CD14-positive monocyte (primary cell): Measurements from ENCODE around the gene SINHCAF. TPM values are rescaled to one million over a fixed set of nuclear protein-coding genes. Genes with fewer than 3 reads are reported as not detected.
A peak's percentile ranks its signal among the peaks of the same experiment; 100 is the strongest.

ENCODE experiments used
- DNase-seq, 3 donors: peaks; one replicate each; pipeline ENCODE4 v3.0.0-alpha.2; 2011 to 2022
- H2AFZ ChIP-seq: 2 replicates; pipeline ENCODE4 v1.6.0; 2012; ENCODE audit warnings: mild to moderate bottlenecking, low read depth, low read length, inconsistent platforms; ENCODE audit not compliant: insufficient read depth, poor library complexity, severe bottlenecking
- H3K27ac ChIP-seq, 2 donors: 1 replicate in 1 of 2; 2 replicates in 1 of 2; pipeline ENCODE4 v1.5.1; 2012 to 2013; ENCODE audit warnings: low read length in 2 of 2, control low read depth in 1 of 2, inconsistent platforms in 1 of 2, low read depth in 1 of 2, mild to moderate bottlenecking in 1 of 2
- H3K27me3 ChIP-seq, 2 donors: one replicate each; pipeline versions ENCODE4 v1.6.0 to v1.6.1; 2011 to 2013; ENCODE audit warnings: low read length in 2 of 2; ENCODE audit not compliant: control insufficient read depth in 2 of 2, insufficient read depth in 2 of 2
- H3K36me3 ChIP-seq, 2 donors: replicated peaks in 1 of 2; 1 replicate in 1 of 2; 2 replicates in 1 of 2; pipeline versions ENCODE4 v1.5.1 to v1.6.1; 2012 to 2013; ENCODE audit warnings: low read length in 2 of 2, control low read depth in 1 of 2, inconsistent platforms in 1 of 2, mild to moderate bottlenecking in 1 of 2; ENCODE audit not compliant: insufficient read depth in 2 of 2, control insufficient read depth in 1 of 2
- H3K4me1 ChIP-seq, 2 donors: 1 replicate in 1 of 2; 2 replicates in 1 of 2; pipeline versions ENCODE4 v1.5.1 to v1.6.1; 2012 to 2013; ENCODE audit warnings: low read length in 2 of 2, control low read depth in 1 of 2, inconsistent platforms in 1 of 2, mild to moderate bottlenecking in 1 of 2, moderate library complexity in 1 of 2; ENCODE audit not compliant: insufficient read depth in 2 of 2, control insufficient read depth in 1 of 2
- H3K4me2 ChIP-seq: replicated peaks from 2 replicates; pipeline ENCODE3; 2012; ENCODE audit warnings: low read length, moderate library complexity, mild to moderate bottlenecking; ENCODE audit not compliant: poor library complexity, severe bottlenecking; ENCODE audit errors: extremely low read depth
- H3K4me3 ChIP-seq, 3 experiments: fragments of 200-600 bp in 1 of 3; sonication (generic) in 1 of 3; replicated peaks in 1 of 3; 1 replicate in 2 of 3; 2 replicates in 1 of 3; pipeline ENCODE4 v1.5.1; 2011 to 2013; ENCODE audit warnings: low read length in 3 of 3, mild to moderate bottlenecking in 3 of 3, control low read depth in 2 of 3, low read depth in 2 of 3, inconsistent platforms in 1 of 3, moderate library complexity in 1 of 3
- H3K79me2 ChIP-seq: 2 replicates; pipeline ENCODE4 v1.6.0; 2012; ENCODE audit warnings: mild to moderate bottlenecking, control low read depth, inconsistent platforms, low read length, moderate library complexity; ENCODE audit not compliant: insufficient read depth
- H3K9ac ChIP-seq: 2 replicates; pipeline ENCODE4 v1.6.0; 2017; ENCODE audit warnings: low read length, mild to moderate bottlenecking; ENCODE audit not compliant: insufficient read depth, poor library complexity, severe bottlenecking
- H3K9me3 ChIP-seq, 2 donors: replicated peaks in 1 of 2; 1 replicate in 1 of 2; 2 replicates in 1 of 2; pipeline versions ENCODE4 v1.5.1 to v1.6.1; 2012 to 2013; ENCODE audit warnings: low read length in 2 of 2, control low read depth in 1 of 2; ENCODE audit not compliant: control insufficient read depth in 1 of 2, insufficient read depth in 1 of 2
- H4K20me1 ChIP-seq: 2 replicates; pipeline ENCODE4 v1.6.0; 2012; ENCODE audit warnings: mild to moderate bottlenecking, low read length, control low read depth, moderate library complexity; ENCODE audit not compliant: insufficient read depth
- H3K27ac Mint-ChIP-seq, 7 donors: one replicate each; pipeline ENCODE4 v1.8.0; 2020; ENCODE audit warnings: mild to moderate bottlenecking in 7 of 7, mixed read lengths in 7 of 7, moderate library complexity in 6 of 7, inconsistent platforms in 2 of 7
- H3K27me3 Mint-ChIP-seq, 3 donors: one replicate each; pipeline ENCODE4 v1.8.0; 2021 to 2022; ENCODE audit warnings: low read depth in 3 of 3, mild to moderate bottlenecking in 3 of 3, mixed read lengths in 3 of 3, moderate library complexity in 3 of 3, inconsistent platforms in 1 of 3
- H3K36me3 Mint-ChIP-seq, 2 donors: one replicate each; pipeline ENCODE4 v1.8.0; 2020; ENCODE audit warnings: mixed read lengths in 2 of 2, inconsistent platforms in 1 of 2, mild to moderate bottlenecking in 1 of 2
- H3K4me1 Mint-ChIP-seq: one replicate; pipeline ENCODE4 v1.8.0; 2020; ENCODE audit warnings: mild to moderate bottlenecking, mixed read lengths
- H3K4me3 Mint-ChIP-seq, 2 donors: one replicate each; pipeline ENCODE4 v1.8.0; 2020; ENCODE audit warnings: mild to moderate bottlenecking in 2 of 2, mixed read lengths in 2 of 2, moderate library complexity in 1 of 2
- H3K9me3 Mint-ChIP-seq, 7 donors: one replicate each; pipeline ENCODE4 v1.8.0; 2020 to 2022; ENCODE audit warnings: mixed read lengths in 7 of 7, mild to moderate bottlenecking in 6 of 7, moderate library complexity in 6 of 7, inconsistent platforms in 2 of 7
- WGBS: methylation state at CpG from one replicate; pipeline ENCODE4 v1.1.5; 2013; ENCODE audit warnings: missing lambda C conversion rate; ENCODE audit not compliant: insufficient coverage; 5-methylcytosine and 5-hydroxymethylcytosine counted together
- intact Hi-C, 2 donors: fragments of 100-400 bp; cut with micrococcal nuclease; formaldehyde crosslinking; loops; one replicate each; pipeline versions ENCODE4 v1.15.0 to v1.15.1; 2023
- polyA plus RNA-seq, 3 donors: library from polyadenylated mRNA; depleted of rRNA in 1 of 3; unstranded in 2 of 3; stranded (reverse) in 1 of 3; fragments of 300-500 nt in 2 of 3; fragments of >200 nt in 1 of 3; fragmentation: Illumina TruSeq in 2 of 3; gene quantifications; 1 replicate in 2 of 3; 2 replicates in 1 of 3; pipeline ENCODE4 v1.2.3, GENCODE V29; 2012 to 2021
- TF ChIP-seq, protein P1 (sequence below): fragments of 200-600 bp; IDR thresholded peaks from one replicate; pipeline ENCODE4 v1.8.0; 2022; ENCODE audit warnings: antibody characterized with exemption, mild to moderate bottlenecking

SINHCAF gene
- polyA plus RNA-seq, 3 donors, result 14.2 to 20.2 (median 20.1) TPM

DNA sequence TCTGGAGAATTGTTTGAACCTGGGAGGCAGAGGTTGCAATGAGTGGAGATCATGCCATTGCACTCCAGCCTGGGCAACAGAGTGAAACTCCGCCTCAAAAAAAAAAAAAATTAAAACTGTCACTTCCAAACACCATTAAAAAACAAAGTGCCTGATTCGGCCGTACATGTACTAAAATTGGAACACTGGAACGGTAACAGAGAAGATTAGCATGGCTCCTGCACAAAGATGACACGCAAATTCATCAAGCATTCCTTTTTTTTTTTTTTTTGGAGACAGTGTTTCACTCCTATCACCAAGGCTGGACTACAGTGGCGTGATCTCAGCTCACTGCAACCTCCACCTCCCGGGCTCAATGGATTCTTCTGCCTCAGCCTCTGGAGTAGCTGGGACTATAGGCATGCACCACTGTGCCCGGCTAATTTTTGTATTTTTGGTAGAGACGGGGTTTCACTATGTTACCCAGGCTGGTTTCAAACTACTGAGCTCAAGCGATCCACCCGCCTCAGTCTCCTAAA lies 40.2 kb upstream of the SINHCAF start:
- H3K4me1 ChIP-seq, result peaks cover 31 to 35% of the 10 kb centered on the region in 2 donors
- intact Hi-C loops, result no loop called here
- TF ChIP-seq, protein P1, sequence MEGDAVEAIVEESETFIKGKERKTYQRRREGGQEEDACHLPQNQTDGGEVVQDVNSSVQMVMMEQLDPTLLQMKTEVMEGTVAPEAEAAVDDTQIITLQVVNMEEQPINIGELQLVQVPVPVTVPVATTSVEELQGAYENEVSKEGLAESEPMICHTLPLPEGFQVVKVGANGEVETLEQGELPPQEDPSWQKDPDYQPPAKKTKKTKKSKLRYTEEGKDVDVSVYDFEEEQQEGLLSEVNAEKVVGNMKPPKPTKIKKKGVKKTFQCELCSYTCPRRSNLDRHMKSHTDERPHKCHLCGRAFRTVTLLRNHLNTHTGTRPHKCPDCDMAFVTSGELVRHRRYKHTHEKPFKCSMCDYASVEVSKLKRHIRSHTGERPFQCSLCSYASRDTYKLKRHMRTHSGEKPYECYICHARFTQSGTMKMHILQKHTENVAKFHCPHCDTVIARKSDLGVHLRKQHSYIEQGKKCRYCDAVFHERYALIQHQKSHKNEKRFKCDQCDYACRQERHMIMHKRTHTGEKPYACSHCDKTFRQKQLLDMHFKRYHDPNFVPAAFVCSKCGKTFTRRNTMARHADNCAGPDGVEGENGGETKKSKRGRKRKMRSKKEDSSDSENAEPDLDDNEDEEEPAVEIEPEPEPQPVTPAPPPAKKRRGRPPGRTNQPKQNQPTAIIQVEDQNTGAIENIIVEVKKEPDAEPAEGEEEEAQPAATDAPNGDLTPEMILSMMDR, result no peak
- no peaks in the 10 kb centered on the region for H4K20me1 ChIP-seq
- peaks cover 0 to 5% (median 1%) of the 10 kb centered on the region in 3 donors for H3K27me3 Mint-ChIP-seq
- no peak overlapping the region for H3K4me3 Mint-ChIP-seq
- no peak overlapping the region for H3K27ac Mint-ChIP-seq
- H3K4me1 Mint-ChIP-seq, result peaks cover 41% of the 10 kb centered on the region
- H3K36me3 Mint-ChIP-seq, result no peaks in the 10 kb centered on the region
- no peaks in the 10 kb centered on the region for H3K79me2 ChIP-seq
- WGBS, result 96% methylated on average over 7 of the region's 11 CpGs
- no peaks in the 10 kb centered on the region for H3K36me3 ChIP-seq
- H2AFZ ChIP-seq, result no peak overlapping the region
- no peaks in the 10 kb centered on the region for H3K9me3 ChIP-seq
- no peaks in the 10 kb centered on the region for H3K9me3 Mint-ChIP-seq
- no peaks in the 10 kb centered on the region for H3K27me3 ChIP-seq
- no peak overlapping the region for H3K27ac ChIP-seq
- H3K9ac ChIP-seq, result no peak overlapping the region
- H3K4me2 ChIP-seq, result no peak overlapping the region
- no peak for DNase-seq
- H3K4me3 ChIP-seq, result no peak overlapping the region

- Histone ChIP-seq H3K4me3 (no peak overlapping the region), H3K9me3 (no peaks in the 10 kb centered on the region), H2AFZ (peak overlapping the region; percentile 79), H3K4me1 (peaks cover 17 to 19% of the 10 kb centered on the region in 2 donors), H3K4me2 (no peak overlapping the region), H4K20me1 (no peaks in the 10 kb centered on the region), H3K27ac (no peak overlapping the region), H3K36me3 (no peaks in the 10 kb centered on the region), H3K79me2 (no peaks in the 10 kb centered on the region), H3K9ac (no peak overlapping the region), H3K27me3 (no peaks in the 10 kb centered on the region)
- Mint-ChIP-seq H3K4me1 (peaks cover 24% of the 10 kb centered on the region), H3K4me3 (no peak overlapping the region), H3K9me3 (no peaks in the 10 kb centered on the region), H3K36me3 (no peaks in the 10 kb centered on the region), H3K27me3 (peaks cover 0 to 5% (median 1%) of the 10 kb centered on the region in 3 donors), H3K27ac (peak overlapping the region in 1 of 7 donors; percentile 69)
- DNase-seq, result no peak
- WGBS, result 100% methylated on average over 2 of the region's 2 CpGs
- TF ChIP-seq, protein P1, result no peak
- intact Hi-C loops, result no loop called here
Measured at GRCh38 chr12:31363831-31364230, 37.9 kb upstream of the SINHCAF start.
